Measurements from ENCODE around the gene CDKN1C. TPM values are rescaled to one million over a fixed set of nuclear protein-coding genes. Genes with fewer than 3 reads are reported as not detected.

Gene CDKN1C
- total RNA-seq, 1 experiment from 2014 or later = 15.4 TPM

DNA sequence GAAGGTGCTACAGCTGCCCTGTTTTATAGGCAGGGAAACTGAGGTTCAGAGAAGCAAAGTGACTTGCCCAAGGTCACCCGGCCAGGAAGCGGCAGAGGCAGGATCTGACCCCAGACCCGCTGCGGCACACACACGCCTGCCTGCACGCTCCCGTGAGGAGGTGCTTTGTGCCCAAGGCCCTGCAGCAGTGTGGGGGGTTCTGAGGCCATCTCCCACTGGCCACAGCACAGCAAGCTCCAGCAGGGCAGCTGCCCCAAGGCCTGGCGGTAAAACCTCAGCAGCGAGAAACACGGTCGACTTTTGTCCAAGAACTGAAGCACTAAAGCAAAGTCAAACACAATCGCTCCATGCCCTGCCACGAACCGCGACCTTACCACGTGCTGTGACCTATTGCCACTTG is 42.7 kb downstream of the CDKN1C start:
- no peak overlapping the region for H3K14ac ChIP-seq (ENCODE audit: insufficient read depth, low read length)
- H4K8ac ChIP-seq (replicated peaks; ENCODE audit: insufficient read length, low read depth, low read length) = no peak overlapping the region
- H3K4me2 ChIP-seq (ENCODE audit: insufficient read depth, insufficient read length, low read length) = no peak overlapping the region
- no peak overlapping the region for H3K56ac ChIP-seq (ENCODE audit: insufficient read length, low read depth, low read length)
- no peak overlapping the region for H2BK5ac ChIP-seq (ENCODE audit: insufficient read length, low read length)
- TF ChIP-seq, protein P1, sequence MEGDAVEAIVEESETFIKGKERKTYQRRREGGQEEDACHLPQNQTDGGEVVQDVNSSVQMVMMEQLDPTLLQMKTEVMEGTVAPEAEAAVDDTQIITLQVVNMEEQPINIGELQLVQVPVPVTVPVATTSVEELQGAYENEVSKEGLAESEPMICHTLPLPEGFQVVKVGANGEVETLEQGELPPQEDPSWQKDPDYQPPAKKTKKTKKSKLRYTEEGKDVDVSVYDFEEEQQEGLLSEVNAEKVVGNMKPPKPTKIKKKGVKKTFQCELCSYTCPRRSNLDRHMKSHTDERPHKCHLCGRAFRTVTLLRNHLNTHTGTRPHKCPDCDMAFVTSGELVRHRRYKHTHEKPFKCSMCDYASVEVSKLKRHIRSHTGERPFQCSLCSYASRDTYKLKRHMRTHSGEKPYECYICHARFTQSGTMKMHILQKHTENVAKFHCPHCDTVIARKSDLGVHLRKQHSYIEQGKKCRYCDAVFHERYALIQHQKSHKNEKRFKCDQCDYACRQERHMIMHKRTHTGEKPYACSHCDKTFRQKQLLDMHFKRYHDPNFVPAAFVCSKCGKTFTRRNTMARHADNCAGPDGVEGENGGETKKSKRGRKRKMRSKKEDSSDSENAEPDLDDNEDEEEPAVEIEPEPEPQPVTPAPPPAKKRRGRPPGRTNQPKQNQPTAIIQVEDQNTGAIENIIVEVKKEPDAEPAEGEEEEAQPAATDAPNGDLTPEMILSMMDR (conservative IDR thresholded peaks at IDR 0.05) = no peak
- Mint-ChIP-seq H3K4me3 (no peak overlapping the region), H3K36me3 (ENCODE audit: insufficient read depth in 1 of 3, low read depth in 3 of 3) (no peaks in the 10 kb centered on the region), H3K9me3 (no peaks in the 10 kb centered on the region), H3K27ac (no peak overlapping the region), H3K4me1 (peaks cover 16 to 23% of the 10 kb centered on the region in 2 experiments), H3K27me3 (ENCODE audit: low read depth) (peaks cover 70% of the 10 kb centered on the region)
- no peak overlapping the region for H2AK5ac ChIP-seq (ENCODE audit: insufficient read length, low read length)
- no peak overlapping the region for H2BK120ac ChIP-seq (ENCODE audit: low read depth, low read length, poor library complexity, severe bottlenecking)
- WGBS (ENCODE audit: extremely low coverage, insufficient read length, low lambda C conversion rate) = no CpG with 5 or more reads among the region's 16 CpGs
- H3K79me2 ChIP-seq (ENCODE audit: insufficient read depth, low read length) = no peaks in the 10 kb centered on the region
- no peak overlapping the region for H3K4ac ChIP-seq (ENCODE audit: low read depth, low read length)
- DNase-seq = no peak
- H4K20me1 ChIP-seq (ENCODE audit: control insufficient read depth, insufficient read depth, insufficient read length) = no peaks in the 10 kb centered on the region
- no peak overlapping the region for H3K18ac ChIP-seq (ENCODE audit: insufficient read length, low read depth, low read length)
- no peaks in the 10 kb centered on the region for H3K23me2 ChIP-seq (ENCODE audit: insufficient read length, low read depth, low read length, poor library complexity, severe bottlenecking)
- no peaks in the 10 kb centered on the region for H3K79me1 ChIP-seq (ENCODE audit: insufficient read depth, low read depth, low read length, poor library complexity, severe bottlenecking)
- no peak overlapping the region for H3T11ph ChIP-seq (ENCODE audit: low read length)
- H4K5ac ChIP-seq (ENCODE audit: insufficient read length, low read depth, low read length) = no peak overlapping the region
- no peaks in the 10 kb centered on the region for H3K4me1 ChIP-seq (ENCODE audit: insufficient read depth, low read length)
- no peak overlapping the region for H2AFZ ChIP-seq (ENCODE audit: low read length)
- no peak overlapping the region for H2BK15ac ChIP-seq (ENCODE audit: low read depth, low read length)
- no peak overlapping the region for H2BK12ac ChIP-seq (ENCODE audit: insufficient read length, low read depth, low read length)
- H2BK20ac ChIP-seq (ENCODE audit: low read depth, low read length, poor library complexity, severe bottlenecking) = no peak overlapping the region
- H3K27me3 ChIP-seq (ENCODE audit: insufficient read depth, low read length) = no peaks in the 10 kb centered on the region; the same call in 1 of the 2 replicates
- H3K23ac ChIP-seq (ENCODE audit: insufficient read length, low read depth, low read length) = no peak overlapping the region
- H3K27ac ChIP-seq (ENCODE audit: insufficient read length, low read depth, low read length) = no peak overlapping the region
- no peak overlapping the region for H3K9ac ChIP-seq (ENCODE audit: extremely low read depth, insufficient read length, low read length)
- H4K91ac ChIP-seq (ENCODE audit: insufficient read length, low read depth, low read length) = no peak overlapping the region
- no peaks in the 10 kb centered on the region for H3K9me3 ChIP-seq (ENCODE audit: control insufficient read depth, low read depth, low read length)
